ENCODE results near the gene IL23R.
"Not testable (repeated sequence)": the region's sequence is repeated elsewhere in the genome, so short reads cannot be mapped to it uniquely, and the experiment has no call there.

Gene IL23R, protein sequence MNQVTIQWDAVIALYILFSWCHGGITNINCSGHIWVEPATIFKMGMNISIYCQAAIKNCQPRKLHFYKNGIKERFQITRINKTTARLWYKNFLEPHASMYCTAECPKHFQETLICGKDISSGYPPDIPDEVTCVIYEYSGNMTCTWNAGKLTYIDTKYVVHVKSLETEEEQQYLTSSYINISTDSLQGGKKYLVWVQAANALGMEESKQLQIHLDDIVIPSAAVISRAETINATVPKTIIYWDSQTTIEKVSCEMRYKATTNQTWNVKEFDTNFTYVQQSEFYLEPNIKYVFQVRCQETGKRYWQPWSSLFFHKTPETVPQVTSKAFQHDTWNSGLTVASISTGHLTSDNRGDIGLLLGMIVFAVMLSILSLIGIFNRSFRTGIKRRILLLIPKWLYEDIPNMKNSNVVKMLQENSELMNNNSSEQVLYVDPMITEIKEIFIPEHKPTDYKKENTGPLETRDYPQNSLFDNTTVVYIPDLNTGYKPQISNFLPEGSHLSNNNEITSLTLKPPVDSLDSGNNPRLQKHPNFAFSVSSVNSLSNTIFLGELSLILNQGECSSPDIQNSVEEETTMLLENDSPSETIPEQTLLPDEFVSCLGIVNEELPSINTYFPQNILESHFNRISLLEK

DNA sequence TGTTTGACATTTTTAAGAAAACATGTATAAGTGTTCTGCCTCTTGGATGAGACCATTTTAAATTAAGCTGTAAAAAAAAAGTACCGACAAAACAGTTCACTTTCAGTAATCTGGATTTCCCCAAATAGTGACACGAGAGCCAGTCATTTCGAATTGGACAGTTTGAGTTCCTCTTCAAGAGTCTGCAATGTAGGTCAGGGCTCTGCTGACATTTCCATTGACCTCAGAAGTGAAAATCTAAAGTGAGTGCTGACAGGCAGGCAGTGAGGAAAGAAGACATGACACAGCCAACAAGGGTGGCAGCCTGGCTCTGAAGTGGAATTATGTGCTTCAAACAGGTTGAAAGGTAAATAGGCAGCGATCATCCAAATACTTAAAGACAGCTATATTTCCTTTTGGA is at the start of gene IL23R:
TSS of gene IL23R (plus strand) at position 259 of the 400 bp plus-strand sequence. CDS start 1,667 bp downstream, outside the sequence.
- DNase-seq, result no peak

DNA sequence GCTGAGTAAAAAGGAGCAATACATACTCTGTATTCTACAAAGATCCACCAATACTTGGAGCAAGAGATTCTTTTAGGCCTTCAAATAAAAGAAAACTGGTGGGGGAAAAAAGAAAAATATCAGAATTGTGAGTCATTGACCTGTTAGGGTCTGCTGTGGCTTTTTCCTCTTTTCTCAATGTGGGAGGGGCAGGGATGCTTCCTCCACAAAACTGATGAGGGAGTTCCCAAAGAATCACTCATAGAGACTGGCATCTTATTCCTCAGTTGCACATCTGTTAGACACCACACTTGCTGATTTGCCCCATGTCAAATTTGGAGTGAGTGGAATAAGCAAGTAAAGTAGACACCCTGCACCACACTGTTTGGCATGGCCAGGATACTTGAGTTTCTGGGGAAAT is 48.1 kb upstream of the IL23R start:
- DNase-seq, result no peak

DNA sequence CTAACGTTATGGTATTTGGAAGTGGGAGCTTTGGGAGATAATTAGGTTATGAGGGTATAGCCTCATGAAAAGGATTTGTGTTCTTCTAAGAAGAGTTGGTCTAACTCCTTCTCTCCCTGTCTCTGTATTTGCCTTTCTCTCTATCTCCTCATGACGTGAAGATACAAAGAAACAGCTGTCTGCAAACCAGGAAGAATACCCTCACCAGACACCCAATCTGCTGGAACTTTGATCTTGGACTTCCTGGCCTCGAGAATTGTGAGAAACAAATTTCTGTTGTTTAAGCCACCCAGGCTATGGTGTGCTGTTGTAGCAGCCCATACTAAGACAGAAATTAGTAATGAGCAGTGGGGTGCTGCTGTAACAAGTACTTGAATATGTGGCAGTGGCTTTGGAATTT is 47.6 kb upstream of the IL23R start:
- no peak for DNase-seq

DNA sequence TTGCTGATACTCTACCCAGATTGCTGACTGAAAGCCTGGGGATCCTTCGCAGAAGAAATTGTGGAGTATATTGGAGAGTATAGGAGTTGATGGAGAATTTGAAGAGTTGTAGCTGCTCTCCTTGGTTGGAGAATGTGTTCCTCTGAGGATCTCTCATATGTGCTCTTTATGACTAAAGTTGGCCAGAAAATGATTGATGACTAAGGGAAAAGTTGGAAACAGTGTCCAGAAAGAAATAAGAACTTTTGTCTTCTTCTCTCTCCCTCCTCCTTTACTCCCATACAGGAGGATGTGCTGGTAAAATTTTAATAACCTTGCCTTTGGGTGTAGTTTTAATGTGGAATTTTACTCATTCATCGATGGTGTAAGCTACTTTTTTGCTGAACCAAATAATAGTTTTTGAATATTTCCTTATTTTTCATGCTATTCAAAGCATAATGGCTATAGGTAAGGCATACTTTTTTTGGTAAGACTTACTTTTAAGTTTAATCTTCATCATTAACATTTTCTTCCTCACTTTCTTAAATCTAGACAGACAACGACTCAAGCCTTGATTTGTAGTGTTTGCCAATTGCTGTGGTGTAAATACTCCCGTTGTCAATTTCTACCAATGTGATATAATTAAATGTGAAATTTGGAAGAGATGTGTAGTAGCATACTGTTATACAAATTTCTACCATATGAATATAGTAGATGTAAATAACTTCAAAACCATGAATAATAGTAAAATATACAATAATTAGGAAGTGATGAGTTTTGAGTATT is 45.2 kb upstream of the IL23R start:
- DNase-seq, result no peak

DNA sequence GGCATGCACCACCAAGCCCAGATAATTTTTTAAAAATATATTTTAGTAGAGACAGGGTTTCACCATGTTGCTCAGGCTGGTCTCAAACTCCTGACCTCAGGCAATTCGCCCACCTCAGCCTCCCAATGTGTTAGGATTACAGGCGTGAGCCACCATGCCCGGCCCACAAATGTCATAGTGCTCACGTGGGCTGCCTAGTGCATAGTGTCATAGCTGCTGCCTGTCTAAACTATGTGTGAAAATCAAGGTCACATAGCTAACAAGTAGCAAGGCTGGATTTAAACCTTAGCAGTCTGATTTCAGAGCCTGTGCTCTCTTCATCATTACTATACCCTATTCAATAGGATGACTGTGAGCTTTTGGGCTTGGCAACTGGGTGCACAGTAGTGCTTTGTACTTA is 41.8 kb upstream of the IL23R start:
- DNase-seq, result no peak

DNA sequence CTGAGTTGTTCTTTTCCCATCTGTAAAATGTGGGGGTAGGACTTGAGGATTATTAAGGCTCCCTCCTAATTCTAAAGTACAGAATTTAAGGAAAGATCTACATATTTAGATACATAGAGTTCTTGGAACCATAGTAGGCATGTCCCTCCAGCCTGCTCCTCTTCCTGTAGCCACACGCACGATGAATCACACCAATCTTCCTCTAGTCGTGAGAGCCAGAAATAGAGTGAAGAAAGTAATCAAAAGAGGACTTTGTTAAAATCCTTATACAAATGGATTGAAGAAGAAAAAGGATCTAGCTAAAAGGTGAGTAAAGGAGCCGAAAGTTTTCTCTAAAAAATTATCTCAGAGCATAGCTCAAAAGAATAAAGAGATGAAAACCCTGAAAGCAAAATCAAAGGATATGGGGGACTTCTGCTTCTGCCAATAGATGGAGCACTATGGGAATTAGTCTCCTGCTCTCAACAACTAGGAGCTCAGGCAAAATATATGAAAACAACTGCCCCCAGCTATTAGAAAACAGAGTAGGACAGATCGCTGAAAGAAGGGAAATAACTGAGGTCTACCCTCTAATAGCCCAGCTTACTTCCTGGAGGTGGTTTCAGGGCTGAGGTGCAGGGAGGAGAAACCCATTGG is 40.0 kb upstream of the IL23R start:
- no peak for DNase-seq

DNA sequence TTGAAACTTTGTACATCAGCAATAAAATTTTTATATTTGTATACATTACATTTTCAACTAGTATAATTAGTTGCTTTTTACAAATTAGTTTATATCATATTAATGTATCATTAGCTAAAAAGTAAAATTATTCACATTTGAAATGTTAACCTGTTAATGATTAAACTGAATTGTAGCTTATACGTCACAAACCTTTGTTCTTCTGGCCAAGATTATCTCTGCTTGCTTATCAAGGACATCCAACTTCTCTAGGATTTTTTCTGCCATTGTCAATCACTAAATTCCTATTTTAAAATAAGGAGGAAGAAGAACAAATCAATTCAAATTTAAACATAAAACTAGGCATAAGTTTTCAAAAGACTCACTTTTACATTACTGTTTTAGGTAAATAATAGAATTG is 39.3 kb upstream of the IL23R start:
- no peak for DNase-seq

DNA sequence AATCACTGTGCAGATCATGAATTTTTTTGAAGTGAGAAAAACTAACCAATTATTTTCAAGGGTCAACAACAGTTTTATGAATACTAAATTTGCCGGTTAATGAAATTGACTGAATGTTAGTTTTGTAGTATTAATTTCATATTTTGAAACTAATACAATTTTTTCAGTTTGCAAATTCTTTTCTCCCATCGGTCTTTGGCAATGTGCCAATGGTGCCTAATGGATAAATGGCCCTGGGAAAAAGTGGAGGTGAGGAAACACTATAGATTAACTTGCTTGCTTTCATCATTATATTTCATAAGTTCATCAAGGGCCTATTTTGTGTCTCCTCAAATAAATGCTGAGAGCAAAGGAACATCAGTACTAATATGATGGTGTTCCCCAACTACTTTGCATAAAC is 35.6 kb upstream of the IL23R start:
- no peak for DNase-seq

DNA sequence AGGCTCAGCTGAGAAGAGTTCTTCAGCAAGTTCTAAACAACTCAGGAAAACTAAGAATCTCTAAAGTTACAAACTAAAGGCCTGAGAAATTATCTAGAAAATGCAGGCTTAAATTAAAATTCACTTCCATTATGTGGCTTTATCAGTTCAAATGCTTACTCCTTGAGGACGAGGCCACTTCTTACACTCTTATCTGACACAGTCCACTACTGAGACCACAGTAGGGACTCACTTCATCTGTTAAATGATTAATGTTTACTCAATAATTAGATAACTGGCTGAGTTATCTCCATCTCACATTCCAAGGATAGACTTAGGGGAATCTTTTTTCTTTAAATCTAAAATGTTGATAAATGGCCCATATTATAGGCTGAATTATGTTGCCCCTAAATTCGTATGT is 33.1 kb upstream of the IL23R start:
- no peak for DNase-seq

DNA sequence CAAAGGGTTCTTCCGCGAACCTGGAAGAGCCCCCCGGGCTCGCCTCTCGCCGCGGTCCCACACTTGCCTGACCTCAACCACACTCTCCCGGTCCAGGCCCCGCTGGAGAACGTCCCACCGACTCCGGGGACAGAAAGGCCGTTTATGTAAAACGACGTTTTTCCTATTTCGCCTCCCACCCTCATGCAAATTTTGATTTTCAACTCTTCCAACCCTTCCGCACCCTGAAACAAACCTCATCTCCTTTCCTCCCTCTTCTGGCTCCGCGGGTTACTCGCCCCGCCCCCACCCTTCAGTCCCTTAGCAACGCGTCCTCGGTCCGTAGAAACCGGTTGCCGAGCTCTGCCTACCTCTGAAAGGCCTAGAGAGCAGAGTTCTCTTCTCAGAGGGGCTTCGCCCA is 31.6 kb upstream of the IL23R start, which contains the start of gene C1orf141:
TSS of gene C1orf141 (minus strand) at position 276 of the 400 bp plus-strand sequence. CDS start 7,730 bp downstream, outside the sequence.
- no peak for DNase-seq

DNA sequence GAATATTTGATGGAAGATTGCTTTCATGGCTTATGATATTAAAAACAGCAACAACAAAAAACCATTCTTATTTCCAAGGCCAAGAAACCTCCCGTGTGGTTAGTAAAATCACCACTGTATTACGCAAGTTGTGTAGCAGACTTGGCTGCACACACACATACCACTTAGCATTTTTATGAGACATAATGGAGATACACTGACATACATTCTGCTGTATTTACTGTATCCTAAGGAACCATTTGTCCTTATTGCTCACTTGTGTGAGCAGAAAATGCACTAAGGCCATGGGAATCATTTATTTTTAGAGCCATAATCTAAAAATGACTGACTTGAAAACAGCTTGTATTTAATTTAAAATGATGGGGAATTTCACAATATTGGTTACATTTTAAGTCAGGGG is 30.9 kb upstream of the IL23R start:
- DNase-seq, result no peak

DNA sequence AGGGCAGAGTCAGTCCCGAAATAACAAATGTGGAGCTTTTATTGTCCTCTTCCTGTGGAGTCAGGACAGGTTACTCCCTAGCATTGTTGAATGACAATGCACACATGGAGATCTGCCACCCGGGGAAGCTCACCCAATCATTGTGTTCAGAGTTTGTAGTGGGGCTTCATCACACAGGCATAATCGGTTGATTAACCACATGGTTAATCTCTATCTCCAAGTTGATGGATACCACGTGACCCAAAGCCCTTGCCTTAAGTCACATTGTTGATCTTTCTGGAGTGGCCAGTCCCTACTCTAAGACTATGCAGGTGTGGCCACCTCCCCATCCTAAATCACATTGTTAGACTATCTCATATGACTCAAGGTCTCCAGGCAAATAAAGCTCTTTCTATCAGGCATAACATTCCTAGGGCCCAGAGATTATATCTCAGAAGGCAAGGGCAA is 28.9 kb upstream of the IL23R start:
- no peak for DNase-seq

DNA sequence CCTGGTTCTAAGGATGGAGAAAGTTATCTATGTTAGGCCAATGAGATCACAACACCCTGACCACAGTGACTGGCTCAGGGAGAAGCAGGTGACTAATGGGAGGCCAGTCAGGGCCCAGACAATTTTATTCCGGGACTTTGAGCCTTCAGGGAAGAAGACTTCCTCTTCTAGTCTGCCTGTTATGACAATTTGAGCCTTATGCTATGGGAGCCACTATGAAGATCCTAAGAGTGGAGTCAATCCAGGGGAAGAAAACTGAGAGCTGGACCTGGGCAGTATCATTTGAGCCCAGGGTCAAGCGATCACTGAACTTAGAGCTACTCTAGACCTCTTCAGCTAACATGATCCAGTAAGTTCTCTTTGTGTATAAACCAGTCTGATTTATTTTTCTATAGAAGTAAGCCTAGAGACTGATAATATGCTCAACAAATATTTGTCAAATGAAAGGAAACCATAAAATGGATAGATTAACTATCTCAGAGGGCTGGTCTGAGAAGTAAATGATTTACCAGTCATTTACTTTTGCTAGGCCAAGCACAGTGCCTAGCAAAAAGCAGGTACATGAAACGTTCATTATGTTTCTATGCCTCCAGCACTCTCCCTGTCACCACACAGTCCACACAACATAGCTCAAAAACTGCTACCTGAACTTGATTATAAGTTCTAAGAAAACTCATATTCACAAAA is 27.3 kb upstream of the IL23R start:
- no peak for DNase-seq

DNA sequence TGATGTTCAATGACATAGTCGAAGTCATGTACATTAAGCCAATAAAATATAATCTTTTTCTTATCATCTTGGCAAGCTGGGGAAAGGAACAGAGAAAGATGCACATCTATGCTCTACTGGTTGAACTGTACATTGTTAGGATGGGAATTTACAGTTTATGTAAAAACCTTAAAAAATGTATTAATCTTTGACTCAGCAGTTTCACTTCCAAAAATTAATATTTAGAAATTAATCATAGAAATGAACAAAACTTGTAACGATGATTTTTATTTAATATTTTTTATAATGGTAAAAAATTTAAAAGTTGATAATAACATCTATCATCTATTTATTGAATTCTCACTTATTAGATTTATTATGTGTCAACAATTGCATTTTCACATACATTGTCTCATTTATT is 25.8 kb upstream of the IL23R start:
- no peak for DNase-seq

DNA sequence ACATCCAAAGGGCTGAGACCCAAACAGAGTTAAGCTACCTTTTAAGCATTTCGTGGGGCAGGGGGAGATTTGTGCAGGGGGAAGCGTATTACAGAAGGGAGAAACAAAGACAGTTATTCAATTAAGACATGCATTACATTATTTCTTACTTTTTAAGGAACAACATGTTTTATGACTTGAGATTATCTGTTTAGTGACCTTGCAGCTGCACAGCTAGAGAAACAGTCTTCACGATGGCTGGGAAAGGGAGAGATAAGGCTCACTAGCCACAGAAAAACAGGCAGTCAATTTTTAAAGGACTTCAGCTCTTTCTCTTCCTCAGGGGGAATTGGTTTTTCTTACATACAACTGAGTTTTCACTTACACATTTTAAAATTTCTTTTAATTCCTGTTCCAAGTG is 24.4 kb upstream of the IL23R start:
- DNase-seq, result not testable (repeated sequence)

DNA sequence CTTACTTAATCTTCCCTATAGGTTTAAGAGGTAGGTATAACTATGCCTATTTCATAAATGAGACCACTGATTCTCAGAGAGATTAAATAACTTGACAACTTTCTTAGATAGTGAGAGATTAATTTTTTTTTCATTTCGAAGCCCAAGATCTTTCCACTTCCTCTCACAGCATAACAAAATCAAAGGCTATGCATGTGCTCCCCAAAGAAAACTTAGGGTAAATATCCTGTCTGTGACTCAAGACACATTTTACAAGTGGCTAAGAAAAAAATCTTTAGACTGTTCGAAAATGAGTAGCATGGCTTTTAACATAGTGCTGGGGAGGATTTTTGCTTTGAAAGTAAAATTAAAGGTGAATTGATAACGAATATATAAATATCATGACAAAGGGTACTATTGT is 23.3 kb upstream of the IL23R start:
- DNase-seq, result no peak

DNA sequence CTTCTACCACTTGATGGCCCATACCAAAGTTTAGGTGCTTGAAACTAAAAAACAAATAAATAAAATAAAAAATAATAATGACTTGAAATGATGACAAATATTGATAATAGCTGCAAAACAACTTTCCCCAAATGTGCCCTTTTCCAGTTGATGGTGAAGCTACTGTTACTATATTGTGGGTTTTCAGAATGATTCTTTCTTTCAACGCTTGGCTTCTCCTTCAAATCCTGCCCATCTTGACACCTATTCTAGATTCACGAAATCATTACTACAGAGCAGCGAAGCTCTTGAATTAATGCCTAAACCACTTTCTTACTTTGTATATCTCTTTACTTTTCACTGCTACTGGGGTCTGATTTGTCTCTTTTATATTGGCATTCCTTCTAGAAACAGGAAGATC is 22.3 kb upstream of the IL23R start:
- DNase-seq, result no peak

DNA sequence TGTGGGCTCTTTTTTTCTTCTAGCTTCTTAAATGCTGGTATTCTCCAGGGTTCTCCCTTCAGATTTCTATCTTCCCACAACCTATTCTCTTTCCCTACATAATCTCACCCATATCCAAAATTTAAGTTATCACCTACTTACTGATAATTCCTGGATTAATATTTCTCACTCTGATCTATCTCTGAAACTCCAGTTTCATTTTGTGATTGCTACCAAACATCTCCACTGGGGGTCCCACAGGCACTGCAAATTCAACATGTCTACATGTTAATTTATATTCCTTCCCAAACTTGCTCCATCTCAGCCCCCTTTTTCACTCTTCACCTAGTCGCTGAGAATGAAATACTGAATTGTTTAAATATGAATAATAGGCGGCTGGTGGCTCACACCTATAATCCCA is 21.6 kb upstream of the IL23R start:
- DNase-seq, result no peak

DNA sequence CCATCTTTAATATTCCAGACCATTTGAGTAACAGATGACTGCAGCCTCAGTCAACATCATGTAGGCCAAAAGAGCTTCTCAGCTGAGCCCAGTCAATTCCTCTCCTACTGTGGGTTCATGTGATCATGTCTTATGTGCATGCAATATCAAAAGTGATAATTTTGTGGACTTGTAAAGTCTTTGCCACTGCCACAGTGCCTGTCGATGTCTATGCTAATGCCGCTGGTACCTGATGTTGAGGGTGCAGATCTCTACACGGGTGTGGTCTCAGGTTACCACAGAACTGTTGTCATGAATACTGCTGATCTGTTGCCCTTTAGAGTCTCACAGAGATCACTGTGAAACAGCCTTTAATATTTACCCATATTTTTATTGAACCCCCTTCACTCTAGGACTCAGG is 20.2 kb upstream of the IL23R start:
- no peak for DNase-seq

DNA sequence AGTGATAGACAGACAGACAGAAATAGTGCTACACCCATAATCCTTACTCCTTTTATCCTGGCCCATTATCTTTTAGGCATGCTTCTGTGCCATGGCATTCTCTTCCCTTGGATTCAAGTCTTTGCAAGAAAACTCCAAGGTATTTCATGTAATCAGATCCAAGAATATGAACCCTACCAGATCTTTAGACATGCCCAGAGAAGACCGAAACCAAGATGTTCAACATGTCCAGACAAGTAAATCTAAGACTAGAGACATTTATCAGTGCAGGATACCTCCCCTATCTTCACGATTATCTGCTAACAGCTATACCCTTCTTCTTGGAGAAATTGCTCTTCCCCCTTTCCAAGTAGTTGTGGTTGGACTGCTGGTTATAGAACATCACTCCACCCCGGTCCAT is 19.7 kb upstream of the IL23R start:
- no peak for DNase-seq

DNA sequence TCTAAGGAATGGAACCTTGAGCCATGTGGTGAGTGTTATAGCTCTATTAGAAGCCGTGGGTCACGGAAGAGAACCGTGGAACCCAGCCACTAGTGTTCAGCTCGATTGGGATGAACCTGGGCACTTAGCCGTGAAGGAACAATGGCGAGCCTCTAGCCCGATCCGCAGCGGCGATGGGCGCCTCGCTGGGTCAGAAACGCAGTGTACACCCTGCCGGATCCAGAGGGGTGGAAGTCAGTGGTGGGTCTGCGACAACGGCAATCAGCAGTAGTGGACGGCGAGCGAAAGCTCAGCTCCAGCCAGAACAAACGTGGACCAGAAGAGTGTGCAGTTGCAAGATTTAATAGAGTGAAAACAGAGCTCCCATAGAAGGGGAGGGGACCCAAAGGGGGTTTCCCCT is 18.3 kb upstream of the IL23R start:
- not testable (repeated sequence) for DNase-seq

DNA sequence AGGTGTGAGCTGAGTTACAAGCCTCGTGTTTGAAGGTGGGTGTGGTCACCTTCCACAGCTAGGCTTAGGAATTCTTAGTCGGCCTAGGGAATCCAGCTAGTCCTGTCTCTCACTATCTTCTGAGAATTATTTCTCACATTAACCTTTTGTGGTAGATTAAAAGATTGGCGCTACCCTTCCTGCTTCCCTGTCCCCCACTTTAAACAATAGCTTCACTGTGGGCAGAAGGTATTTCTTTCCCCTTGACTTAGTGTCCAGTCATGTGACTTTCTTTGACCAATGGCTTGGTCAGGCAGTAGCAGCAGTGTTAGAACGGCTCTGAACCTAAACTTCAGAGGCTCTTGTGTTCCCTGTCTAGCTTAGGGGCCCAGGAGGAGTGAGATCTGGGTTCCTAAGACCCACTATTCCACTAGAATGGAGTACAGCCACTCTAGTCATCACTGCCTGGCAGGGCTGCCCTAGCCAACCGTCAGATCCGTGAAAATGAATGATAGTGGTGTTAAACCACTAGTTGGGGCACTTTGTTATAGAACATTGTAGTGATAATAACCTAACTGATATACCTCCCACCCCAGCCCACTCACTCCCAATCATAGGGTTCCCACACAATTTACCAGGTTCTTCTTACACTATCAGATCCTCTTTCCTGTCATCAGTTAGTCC is 17.6 kb upstream of the IL23R start:
- no peak for DNase-seq
